ENCODE results near the gene MLLT6.

DNA sequence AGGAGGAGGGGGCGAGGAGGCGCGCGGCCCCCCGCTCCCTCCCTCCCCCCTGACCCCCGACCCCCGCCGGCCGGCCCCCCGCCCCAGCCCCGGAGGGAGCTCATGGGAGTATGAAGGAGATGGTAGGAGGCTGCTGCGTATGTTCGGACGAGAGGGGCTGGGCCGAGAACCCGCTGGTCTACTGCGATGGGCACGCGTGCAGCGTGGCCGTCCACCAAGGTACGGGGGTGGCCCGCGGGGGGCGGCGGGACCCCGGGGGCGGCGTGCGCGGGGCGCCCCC, 390 bp downstream of the MLLT6 start:
- TF ChIP-seq, protein P1, sequence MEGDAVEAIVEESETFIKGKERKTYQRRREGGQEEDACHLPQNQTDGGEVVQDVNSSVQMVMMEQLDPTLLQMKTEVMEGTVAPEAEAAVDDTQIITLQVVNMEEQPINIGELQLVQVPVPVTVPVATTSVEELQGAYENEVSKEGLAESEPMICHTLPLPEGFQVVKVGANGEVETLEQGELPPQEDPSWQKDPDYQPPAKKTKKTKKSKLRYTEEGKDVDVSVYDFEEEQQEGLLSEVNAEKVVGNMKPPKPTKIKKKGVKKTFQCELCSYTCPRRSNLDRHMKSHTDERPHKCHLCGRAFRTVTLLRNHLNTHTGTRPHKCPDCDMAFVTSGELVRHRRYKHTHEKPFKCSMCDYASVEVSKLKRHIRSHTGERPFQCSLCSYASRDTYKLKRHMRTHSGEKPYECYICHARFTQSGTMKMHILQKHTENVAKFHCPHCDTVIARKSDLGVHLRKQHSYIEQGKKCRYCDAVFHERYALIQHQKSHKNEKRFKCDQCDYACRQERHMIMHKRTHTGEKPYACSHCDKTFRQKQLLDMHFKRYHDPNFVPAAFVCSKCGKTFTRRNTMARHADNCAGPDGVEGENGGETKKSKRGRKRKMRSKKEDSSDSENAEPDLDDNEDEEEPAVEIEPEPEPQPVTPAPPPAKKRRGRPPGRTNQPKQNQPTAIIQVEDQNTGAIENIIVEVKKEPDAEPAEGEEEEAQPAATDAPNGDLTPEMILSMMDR (IDR thresholded peaks at IDR 0.05): no peak
- no peak for TF ChIP-seq EZH2 (IDR thresholded peaks at IDR 0.05)
